ENCODE measurements around the gene RSRP1. TPM values are rescaled to one million over a fixed set of nuclear protein-coding genes. Genes with fewer than 3 reads are reported as not detected.

Gene RSRP1
- total RNA-seq, 1 donor from 2014 or later = 92.9 TPM

DNA sequence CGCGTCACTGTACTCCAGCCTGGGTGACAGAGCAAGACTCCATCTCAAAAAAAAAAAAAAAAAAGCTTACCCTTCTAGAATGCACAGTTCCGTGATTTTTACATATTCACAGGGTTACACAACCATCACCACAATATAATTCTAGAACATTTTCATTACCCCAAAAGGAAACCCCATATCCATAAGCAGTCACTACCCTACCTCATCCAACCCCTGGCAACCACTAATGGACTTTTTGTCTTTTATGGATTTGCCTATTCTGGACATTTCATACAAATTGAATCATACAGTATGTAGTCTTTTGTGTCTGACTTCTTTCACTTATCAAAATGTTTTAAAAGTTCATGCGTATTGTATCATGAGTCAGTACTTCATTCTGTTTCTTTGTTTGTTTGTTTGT is 37.7 kb downstream of the RSRP1 start:
- H3K4me3 ChIP-seq (ENCODE audit: low read depth, low read length) = no peak overlapping the region
- no peak for FAIRE-seq

DNA sequence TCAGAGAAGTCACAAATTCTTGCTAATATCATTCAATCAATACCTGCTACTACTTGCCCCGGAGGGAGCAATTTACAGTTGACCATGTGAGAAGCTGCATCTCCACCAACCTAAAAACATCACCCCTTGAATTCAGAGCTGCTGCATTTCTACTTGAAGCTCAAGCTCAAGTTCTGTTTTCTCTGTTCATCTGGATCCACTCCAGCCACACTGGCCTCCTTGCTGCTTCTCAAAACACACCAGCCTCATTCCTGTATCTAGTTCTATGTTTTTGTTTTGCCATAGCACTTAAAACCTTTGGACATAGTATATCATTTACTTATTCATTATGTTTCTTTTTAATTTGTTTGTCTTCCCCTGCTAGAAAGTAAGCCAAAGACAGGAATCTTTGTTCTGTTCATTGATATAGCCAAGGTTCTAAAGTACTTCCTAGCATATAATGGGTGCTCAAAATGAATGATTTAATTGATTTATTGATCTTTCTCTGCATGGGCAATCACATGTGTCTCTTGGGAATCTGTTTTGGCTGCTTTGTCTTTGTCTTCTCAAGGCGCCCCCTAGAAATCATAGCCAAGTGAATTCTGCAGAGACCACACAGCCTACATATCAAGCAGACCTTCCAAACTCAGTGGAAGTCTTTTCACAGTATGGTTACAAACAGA is 38.6 kb downstream of the RSRP1 start:
- TF ChIP-seq, protein P1, sequence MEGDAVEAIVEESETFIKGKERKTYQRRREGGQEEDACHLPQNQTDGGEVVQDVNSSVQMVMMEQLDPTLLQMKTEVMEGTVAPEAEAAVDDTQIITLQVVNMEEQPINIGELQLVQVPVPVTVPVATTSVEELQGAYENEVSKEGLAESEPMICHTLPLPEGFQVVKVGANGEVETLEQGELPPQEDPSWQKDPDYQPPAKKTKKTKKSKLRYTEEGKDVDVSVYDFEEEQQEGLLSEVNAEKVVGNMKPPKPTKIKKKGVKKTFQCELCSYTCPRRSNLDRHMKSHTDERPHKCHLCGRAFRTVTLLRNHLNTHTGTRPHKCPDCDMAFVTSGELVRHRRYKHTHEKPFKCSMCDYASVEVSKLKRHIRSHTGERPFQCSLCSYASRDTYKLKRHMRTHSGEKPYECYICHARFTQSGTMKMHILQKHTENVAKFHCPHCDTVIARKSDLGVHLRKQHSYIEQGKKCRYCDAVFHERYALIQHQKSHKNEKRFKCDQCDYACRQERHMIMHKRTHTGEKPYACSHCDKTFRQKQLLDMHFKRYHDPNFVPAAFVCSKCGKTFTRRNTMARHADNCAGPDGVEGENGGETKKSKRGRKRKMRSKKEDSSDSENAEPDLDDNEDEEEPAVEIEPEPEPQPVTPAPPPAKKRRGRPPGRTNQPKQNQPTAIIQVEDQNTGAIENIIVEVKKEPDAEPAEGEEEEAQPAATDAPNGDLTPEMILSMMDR (IDR thresholded peaks at IDR 0.05; ENCODE audit: insufficient read depth, low read length, severe bottlenecking) = no peak
- Histone ChIP-seq H3K36me3 (ENCODE audit: control insufficient read depth, insufficient read depth, low read length) (no peaks in the 10 kb centered on the region), H3K27me3 (ENCODE audit: control insufficient read depth, insufficient read depth, low read length) (no peaks in the 10 kb centered on the region), H3K4me3 (ENCODE audit: low read depth, low read length) (no peak overlapping the region)
- FAIRE-seq = no peak
- DNase-seq (ENCODE audit: low read depth) = no peak

More for the DNA sequence above, 37.7 kb downstream of the RSRP1 start:
- DNase-seq (ENCODE audit: low read depth) = no peak
- Histone ChIP-seq H3K27me3 (ENCODE audit: control insufficient read depth, insufficient read depth, low read length) (no peaks in the 10 kb centered on the region), H3K36me3 (ENCODE audit: control insufficient read depth, insufficient read depth, low read length) (no peaks in the 10 kb centered on the region)
- TF ChIP-seq, protein P1 (IDR thresholded peaks at IDR 0.05; ENCODE audit: insufficient read depth, low read length, severe bottlenecking) = no peak

DNA sequence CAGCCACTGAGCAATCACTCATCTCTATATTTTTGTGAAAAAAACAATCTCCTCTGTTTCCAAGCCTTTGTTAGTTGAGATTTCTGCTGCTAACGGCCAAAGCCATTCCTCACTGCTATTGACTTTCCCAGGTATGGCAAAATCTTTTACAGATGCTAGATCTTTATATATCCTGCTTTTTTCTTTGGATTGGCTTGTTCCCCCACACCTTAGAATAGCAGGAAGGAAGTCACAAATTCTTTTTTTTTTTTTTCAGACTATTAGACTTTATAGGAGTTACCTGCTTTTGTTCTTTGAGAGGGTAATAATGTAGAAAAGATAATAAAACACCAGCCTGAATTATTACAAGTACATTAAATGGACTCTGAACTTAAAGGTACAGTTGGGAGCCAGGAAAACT is 39.2 kb downstream of the RSRP1 start:
- Histone ChIP-seq H3K27me3 (ENCODE audit: control insufficient read depth, insufficient read depth, low read length) (no peaks in the 10 kb centered on the region), H3K36me3 (ENCODE audit: control insufficient read depth, insufficient read depth, low read length) (no peaks in the 10 kb centered on the region), H3K4me3 (ENCODE audit: low read depth, low read length) (no peak overlapping the region)
- TF ChIP-seq, protein P1 (IDR thresholded peaks at IDR 0.05; ENCODE audit: insufficient read depth, low read length, severe bottlenecking) = no peak
- FAIRE-seq = no peak
- no peak for DNase-seq (ENCODE audit: low read depth)

DNA sequence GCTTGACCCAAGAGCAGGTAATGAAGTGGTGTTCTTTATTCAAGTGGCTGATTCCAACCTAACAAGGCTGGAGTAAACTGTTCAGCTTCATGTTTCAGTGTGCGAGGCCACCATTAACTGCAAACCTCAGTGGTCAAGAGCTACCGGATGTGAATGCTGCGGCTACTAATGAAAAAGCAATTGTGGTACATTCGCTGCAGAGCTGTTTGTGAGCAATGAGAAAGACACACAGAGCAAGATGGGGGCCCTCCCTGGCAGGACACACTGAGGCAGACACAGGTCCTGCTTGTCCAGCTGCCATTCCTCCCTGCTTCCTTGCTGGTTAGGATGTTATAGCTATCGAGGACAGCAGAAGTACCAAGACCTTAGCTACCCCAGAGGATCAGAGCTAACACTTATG is 41.1 kb downstream of the RSRP1 start:
- H3K36me3 ChIP-seq (ENCODE audit: control insufficient read depth, insufficient read depth, low read length) = no peaks in the 10 kb centered on the region
- TF ChIP-seq, protein P1 (IDR thresholded peaks at IDR 0.05; ENCODE audit: insufficient read depth, low read length, severe bottlenecking) = no peak
- no peaks in the 10 kb centered on the region for H3K27me3 ChIP-seq (ENCODE audit: control insufficient read depth, insufficient read depth, low read length)
- no peak overlapping the region for H3K4me3 ChIP-seq (ENCODE audit: low read depth, low read length)
- FAIRE-seq (no peak), DNase-seq (ENCODE audit: low read depth) (no peak)

DNA sequence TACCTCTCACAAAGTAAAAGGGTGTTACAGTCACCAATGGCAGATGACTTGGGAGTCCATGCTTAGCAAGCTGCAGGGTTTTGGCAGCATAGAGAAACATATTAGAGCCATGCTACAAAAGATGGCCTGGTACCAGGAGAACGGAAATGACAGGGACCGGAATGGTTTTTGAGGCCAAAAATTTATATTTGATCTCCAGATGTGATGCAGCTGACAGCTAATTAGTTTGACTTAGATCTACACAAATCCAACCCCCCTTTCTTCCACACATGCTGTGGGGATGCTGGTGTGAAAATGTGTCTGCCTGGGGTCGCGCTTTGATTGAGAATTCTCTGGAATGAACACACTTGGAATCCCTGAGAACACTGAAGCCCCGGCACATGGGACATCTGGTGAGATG is 41.5 kb downstream of the RSRP1 start:
- DNase-seq (ENCODE audit: low read depth) = no peak
- H3K36me3 ChIP-seq (ENCODE audit: control insufficient read depth, insufficient read depth, low read length) = no peaks in the 10 kb centered on the region
- TF ChIP-seq, protein P1 (IDR thresholded peaks at IDR 0.05; ENCODE audit: insufficient read depth, low read length, severe bottlenecking) = no peak
- FAIRE-seq = no peak
- no peak overlapping the region for H3K4me3 ChIP-seq (ENCODE audit: low read depth, low read length)
- no peaks in the 10 kb centered on the region for H3K27me3 ChIP-seq (ENCODE audit: control insufficient read depth, insufficient read depth, low read length)

All from bronchial epithelial cell (primary cell).